HG03280 (cell line): ENCODE data around the gene SLCO2A1.

Experiments
- ATAC-seq: cut with Tn5 transposase; IDR thresholded peaks from one replicate; pipeline ENCODE4 v1.9.1; 2021; ENCODE audit warnings: mild to moderate bottlenecking, moderate library complexity; ENCODE audit not compliant: unreplicated experiment

The SLCO2A1 gene

DNA sequence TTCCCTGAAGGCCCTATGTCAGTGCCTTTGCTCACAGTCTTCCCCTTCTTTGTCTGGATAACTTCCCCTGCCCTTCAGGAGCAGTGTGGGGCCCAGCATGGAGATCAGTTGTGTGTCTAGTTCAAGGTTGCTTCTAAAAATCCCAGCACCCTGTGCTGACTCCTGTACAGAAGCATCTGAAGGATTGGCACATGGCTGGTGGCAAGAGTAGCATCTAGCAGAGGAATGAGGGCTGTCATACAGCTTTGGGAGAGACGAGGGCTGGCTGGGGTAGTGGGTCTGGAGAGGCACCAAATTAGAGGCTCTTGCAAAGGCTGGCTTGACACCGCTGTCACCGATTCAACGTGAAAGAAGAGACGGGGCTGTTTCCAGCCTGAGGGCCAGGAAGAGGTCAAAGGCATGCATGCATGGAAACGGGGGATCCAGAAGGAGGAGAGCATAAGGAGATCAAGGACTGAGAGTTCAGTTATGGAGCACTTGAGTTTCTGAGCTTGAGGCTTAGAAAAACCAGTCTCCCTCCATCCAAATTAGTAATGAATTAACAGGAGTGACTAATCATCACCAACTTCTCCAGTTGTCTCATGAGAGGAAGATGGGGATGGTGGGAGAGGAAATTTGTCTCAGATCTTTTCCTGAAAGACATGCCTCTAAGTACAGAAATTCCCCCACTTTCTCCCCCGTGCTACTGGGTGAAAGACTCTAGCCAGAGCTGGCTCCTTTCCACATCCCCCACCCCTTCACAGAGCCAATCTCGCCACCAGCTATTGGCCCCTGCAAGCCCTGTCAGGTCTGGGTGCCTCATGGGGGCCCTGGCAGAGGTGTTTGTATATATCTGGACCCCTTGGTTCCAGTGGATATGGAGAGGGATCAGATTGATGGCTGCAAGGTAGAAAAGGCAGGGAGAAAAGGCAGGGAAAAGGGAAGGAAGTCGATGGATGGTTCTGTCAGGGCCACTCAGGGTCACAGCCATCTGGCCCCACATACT, 45.9 kb downstream of the SLCO2A1 start:
- no peak for ATAC-seq

DNA sequence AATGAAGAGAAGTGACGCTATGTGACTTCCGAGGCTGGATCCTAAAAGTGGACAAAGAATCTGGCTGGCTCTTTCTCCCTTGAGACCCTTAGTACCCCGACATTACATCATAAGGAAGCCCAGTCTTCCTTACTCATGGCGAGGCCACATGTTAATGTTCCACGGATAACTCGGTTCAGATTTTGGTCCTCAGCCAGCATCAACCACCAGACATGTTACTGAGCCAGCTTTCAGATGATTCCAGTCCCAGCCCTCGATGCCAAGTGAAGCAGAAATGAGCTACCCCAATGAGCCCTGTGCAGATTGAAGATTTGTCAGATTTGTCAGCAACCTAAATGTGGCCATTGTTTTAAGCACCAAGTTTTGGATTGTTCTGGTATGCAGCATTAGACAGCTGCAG, 46.6 kb downstream of the SLCO2A1 start:
- ATAC-seq, result no peak

DNA sequence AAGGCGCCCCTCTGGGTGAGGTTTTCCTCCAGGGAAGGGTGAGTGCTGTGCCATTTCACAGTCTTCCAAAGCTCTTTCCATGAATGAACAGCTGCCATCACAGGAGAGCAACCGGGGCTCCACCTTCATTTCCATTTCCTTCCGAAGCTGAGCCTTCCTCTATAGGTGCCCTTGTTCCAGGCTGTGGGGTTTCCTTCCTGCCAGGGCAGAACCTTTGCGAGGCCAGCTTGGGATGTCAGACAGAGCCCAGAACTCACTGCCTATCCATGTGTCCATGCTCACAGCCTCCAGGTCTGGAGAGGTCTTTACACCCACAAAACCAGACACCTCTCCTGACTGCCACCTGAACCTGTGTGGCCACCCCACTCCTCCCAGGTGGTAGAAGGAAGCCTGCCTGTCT, 49.2 kb downstream of the SLCO2A1 start:
- ATAC-seq, result no peak

DNA sequence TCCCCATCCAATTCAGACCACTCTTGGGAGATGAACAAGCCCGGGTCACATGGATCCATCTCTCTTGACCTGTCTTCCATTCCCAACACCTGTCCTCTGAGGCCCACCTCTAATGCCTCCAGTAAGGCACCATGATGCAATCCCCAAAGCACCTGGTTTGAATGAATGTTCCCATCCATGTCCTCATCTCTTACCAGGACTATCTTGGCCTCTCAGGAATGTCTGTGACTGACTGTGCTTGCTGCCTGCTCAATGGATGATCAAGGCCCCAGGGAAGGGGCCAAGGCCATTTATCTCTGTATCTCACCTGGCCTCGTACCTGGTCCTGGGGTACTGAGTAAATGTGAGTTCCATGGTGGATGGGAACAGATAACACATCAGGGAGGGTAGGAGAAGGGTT, 49.7 kb downstream of the SLCO2A1 start:
- ATAC-seq, result no peak

DNA sequence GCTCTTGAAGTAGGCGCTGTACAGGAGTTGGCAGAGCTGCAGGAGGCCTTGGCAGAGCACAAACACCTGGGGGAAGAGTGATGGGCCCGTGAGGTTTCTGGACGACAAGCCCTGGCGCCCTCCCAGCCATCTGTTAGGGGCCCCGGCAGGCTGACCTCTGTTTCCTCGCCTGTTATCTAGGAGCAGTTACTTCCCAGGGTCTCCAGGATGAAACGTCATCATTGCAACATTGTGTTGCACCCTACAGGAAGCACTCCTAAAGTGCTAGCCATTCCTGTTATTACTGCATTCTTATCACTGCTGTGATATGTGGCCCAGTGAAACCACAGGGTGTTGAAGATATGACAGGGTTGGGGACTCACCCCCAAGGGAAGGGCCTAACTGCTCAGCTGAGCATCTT, 50.2 kb downstream of the SLCO2A1 start:
- no peak for ATAC-seq

DNA sequence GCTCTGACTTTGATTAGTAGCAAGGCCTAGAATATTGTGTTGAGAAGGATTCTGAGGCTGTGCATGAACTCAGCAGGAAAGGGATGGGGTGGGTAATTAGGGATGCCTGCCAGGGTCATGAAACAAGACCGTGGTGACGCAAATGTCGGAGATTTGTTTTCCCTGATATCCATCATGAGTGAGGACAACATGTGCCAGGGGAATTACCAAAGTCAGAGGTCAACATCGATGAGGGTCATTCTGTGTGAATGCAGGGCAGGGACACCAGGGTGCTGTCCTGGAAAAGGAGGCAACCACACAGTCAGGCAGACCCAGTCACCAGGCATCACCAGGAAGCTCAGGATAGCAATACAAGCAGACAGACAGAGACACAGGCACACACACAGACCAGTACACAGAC, 52.2 kb downstream of the SLCO2A1 start:
- no peak for ATAC-seq

DNA sequence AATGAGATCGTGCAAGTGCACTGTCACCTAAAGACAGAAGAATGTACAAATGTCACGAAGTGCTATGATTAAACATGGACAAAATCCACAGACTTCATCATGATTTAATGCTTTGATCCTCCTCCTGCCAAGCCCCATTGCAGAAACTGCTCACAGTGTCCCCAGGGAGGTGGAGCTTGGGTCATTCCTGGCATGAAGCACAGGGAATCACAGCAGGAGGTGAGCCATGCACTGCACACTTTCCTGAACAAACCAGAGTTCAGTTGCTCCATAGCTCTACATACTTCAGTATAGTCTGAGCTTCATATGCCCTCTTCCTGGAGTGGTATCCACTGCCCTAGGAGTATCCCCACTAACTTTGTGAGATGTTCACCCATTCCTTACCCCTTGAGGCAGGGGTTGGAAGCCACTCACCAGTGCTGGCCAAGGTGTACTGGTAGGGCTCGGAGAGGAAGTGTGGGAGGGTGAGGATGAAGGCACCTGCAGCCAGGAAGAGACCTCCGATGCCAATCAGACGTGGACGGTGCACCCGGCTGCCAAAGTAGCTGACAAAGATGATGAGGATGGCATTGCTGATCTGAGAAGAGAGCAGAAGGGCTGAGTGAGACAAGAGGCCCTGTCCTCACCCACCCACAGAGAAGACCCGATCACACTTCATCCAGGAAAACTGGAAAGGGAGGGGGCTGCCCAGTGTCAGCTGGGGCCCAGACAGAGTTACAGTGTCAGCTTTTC, 56.3 kb downstream of the SLCO2A1 start:
- no peak for ATAC-seq

DNA sequence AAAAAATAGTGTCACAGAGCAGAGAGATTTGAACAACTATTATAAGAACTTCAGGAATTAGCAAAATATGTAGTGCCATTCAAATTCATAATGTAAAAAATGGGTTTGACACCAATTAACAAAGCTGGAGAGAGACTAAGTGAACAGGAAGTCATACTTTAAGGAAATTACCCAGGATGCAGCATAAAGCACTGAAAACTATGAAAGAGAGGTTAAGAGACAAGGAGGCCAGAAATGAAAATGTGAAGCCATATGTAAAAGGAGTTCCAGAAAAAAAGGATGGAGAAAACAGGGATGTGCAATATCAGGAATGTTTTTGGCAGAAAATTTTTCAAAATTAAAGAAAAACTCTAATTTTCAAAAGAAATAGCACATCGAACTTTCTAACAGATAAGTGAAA, 57.6 kb downstream of the SLCO2A1 start:
- no peak for ATAC-seq

DNA sequence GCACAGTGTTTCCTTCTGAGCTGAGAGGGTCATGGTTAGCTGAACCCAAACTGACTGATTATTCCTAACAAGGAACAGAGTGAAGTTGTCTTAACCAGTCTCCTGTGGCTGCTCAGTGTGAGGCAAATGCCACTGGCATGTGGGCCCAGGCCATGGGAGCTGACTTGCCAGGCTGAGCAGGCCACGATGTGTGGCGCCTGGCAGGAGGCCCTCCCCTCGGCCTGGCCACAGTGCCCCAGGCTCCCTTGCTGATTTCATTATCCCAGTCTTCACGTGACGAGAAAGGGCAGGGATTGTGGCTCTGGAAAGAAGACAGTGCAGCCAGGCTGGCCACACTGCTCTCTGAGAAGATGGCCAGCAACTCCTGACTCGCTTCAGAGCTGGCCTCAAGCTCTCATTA, 58.8 kb downstream of the SLCO2A1 start:
- no peak for ATAC-seq

DNA sequence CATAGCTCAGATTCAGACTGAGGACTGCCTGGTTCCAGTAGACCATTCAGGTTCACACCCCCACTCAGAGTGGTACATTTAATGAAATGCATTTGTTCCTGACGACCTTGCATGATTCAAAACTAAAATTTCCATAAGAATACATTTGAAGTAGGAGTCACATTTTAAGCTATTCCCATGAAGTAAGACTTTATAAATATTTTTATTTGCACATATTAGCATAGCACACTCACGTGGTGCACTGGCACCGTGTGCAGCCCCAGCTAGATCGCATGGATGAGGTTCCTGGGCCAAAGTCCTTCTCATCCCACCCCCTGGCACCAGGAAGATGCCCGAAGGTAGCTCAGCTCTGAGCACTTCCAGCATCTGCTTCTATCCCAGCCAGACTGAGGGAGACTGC, 59.4 kb downstream of the SLCO2A1 start:
- ATAC-seq, result no peak

DNA sequence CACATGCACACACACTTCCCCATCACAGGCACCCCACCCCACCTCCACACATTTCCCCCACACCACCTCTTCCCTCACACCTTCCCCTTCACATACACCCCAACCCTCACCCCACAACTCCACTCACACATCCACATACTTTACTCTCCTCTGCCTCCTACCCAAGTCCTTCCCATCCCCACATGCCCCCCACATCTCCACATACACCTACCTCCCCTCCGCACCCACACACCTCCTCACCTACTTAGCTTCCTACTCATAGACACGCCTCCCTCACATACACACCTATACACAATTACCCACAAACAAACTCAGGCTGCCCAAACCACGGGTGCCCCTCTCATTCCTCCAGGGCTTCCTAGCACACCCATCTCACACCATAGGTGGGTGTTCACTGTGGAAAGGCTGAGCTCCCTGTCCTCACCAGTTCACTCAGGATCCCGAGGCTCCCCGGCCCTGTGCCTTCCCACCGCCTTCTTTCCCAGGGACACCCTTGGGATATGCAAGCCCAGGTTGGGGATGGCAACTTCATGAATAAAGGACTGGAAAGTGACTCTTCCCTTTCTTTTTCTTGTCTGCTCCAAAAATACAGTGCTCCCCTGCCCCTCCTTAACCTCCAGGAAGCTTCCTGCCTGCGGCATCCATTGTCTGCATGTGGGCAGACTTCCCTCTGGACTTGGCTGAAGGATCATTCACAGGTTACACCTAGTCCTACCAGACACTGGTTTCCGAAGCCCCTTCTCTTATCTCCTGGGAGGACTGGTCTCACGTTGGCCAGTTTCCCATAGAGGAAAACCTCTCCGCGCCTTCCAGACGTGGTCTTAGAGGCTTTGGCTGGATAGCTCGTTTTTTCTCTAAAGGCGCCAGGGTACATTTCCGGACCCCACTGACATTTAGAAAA, 61.5 kb downstream of the SLCO2A1 start:
- ATAC-seq, result no peak

DNA sequence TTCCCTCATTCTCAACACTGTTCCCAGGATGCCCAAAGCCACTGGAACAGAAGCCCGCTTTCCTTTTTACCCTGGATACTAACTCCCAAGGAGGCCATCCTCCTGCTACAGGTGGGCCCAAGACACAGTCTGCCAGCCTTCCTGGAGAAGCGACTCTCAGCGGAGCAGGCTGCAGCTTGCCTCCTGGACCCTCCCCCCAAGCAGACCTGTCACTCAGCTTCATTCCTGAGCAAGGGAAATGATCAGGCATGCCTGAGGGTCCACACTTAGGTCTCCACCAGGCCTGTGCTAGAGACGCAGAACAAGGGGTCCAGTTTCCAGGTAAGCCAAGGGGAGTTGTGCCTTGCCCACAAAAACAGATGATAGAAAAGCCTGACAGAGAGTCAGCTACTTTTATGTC, 62.8 kb downstream of the SLCO2A1 start:
- no peak for ATAC-seq

DNA sequence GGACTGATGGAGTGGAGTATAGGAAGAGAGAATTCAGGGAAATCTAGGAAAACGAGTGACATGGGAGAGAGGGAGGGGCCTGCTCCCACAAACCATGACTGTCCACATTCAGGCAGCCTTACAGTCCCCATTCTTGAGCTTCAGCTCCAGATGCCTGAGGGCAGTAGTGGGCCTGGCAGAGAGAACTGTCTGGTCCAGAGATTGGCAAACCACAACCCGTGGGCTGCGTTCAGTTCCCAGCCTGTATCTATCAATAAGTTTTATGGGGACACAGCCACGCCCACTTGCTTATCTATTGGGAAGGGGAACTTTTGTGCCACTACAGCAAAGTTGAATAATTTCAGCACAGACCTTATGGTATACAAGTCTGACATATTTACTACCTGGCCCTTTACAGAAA, 63.8 kb downstream of the SLCO2A1 start:
- ATAC-seq, result no peak

DNA sequence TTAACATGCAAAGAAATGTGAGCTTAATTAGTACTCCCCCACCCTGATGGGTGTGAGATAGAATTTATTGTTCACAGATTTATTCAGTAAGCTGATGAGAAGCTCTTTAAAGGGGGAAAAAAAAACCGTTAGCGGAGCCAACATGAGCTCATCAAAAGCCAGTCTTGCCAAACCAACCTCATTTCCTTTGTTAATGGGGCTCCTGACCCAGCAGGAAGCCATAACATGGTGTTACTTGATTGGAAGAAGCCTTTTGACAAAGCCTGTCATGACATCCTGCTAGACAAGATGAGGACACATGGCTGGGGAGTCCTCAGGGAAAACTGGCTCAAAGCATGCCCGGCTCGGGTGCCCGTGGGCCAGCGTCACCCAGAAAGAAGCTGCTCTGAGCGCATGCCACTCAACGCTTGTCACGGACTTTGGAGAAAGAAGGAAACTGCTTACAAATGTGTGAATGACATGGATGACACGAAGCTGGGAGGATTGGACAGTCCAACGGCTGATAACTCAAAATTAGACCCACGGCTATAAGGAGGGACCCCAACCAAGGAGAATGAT, 64.6 kb downstream of the SLCO2A1 start:
- ATAC-seq, result no peak

DNA sequence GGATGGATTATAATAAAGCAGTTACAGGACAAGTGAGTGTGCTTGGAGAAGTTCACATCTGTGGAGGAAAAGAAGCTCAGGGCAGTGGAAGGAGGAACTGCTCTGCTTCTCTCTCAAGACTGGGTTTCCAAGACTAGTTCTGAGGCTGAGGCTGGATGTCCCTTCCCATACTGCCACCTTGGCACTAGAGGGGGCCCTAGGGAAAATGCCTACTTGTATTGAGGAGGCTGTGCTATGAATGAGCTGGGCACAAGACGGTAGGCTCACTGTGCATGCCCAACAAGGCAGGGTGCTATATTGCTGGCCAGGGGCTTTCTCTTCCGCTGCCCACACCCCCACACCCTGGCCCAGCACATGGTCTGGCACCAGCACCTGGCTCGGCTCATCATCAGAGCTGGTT, 65.2 kb downstream of the SLCO2A1 start:
- no peak for ATAC-seq

DNA sequence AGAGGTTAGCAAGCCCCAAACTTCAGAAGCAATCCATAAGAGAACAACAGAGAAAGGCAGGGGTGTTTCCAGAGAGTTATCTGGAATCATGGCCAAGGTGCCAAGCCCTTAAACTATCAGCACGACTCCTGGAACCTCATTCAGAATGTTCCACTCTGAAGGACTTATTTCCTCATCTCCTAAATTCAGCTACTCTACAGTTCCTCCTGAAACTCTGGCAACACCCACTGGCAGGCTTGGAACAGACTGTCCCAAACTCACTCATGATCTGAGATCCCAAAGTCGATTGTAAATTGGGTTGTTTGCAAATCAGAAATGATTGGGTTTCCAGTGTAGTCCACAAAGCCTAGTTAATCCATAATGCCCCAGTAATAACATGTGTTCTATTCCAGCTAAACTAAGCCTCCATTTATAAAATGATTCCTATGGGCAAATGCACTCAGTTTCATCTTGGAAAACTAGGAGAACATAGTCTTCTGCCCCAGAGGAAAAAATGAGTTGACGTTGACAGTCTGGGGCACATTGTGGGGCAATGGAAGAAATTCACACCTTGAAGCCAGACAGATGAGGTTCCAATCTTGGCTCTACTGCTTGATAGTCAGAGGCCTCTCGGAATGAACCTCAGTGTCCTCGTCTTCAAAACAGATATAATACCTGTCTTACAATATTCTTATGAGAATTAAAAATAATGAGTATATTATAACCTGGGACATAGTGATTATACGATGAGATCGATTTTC, 65.9 kb downstream of the SLCO2A1 start:
- no peak for ATAC-seq

DNA sequence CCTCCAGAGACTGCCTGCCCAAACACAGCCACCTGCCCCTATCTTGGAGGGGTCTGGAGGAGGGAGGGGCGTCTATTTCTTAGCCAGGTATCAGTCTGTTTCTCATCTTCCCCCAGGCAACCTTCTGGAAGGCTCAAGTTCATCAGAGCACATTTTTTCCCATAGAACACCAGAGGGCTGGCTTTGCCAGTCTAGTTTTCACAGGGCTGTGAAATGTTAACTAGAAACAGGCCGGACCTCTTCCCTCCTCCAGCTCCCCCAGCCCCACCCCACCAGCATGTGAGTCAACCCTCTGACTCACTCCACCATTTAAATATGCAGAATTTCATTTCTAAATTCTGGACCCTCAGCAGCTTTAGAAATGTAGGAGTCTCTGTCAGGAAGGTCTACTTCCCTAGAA, 66.9 kb downstream of the SLCO2A1 start:
- ATAC-seq, result no peak

DNA sequence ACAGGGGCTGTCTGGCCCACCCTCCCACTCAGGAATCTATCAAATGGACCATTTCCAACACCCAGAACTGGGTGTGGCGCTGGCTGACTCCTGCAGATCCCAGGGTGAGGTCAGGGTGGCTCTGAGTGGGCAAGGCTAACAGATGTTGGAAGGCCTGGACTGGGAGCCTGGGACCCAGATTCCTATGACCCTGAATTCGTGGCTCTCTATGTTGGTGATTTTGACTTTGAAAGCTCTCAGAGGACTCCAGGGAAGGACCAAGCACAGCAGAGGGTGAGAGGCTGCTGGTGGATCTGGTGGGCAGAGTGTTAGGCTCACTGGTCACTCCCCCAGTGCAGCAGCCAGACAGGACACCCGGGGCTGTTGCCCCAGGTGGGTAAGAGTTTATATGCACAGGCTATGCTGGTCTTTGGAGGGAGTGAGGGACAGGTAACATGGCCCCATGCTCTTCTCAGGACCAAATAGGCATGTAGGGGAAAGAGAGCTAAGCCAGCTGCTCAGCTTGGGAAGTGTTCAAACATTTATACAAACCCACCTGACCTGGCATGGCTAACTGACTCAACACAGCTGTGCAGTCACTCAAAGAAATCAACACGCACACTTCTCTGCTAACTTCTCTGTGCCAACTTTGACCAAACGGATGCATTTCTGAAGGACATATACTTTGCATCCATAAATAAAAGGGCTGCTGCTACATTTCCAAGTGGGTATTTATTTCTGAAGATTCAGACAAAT, 71.5 kb downstream of the SLCO2A1 start:
- no peak for ATAC-seq

DNA sequence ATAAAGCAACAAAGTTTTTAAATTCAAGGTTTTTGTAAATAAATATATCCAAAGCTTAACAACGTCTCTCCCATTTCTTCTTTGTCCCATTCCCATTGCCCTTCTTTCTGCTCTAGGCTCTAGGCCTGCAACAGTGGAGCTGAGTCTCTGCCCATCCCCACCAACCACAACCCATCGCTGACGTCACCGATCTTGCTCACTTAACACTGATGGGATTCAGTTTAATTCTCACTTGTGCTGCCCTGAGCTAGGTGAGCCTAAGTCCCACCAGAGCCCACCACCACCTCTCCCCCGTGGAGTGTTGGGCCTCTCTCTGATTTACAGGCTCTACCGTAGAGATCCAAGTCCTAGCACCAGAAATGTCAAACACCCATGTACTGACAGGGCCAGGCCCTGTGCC, 72.7 kb downstream of the SLCO2A1 start:
- no peak for ATAC-seq
